Panc1 (cell line): Measurements from ENCODE around the gene APOL5. TPM values are rescaled to one million over a fixed set of nuclear protein-coding genes. Genes with fewer than 3 reads are reported as not detected.

Experiments
- ATAC-seq: fragments of 200-7000 bp; cut with Tn5 transposase; 2 replicates; pipeline ENCODE4 v1.9.1; 2020; ENCODE audit warnings: mild to moderate bottlenecking, moderate library complexity
- BruUV-seq: library from RNA; stranded (reverse); fragments of 400-500 nt; replicated peaks from 2 replicates; lab custom pipeline; 2021; lab: Mats Ljungman, UMichigan
- CTCF ChIA-PET: fragments of 300-600 bp; sonication (Branson Sonifier 250); formaldehyde crosslinking; loops from one replicate; lab custom pipeline; 2022; ENCODE audit warnings: antibody characterized with exemption; lab: Charles Lee
- POLR2A ChIA-PET: fragments of 300-600 bp; sonication (Branson Sonifier 250); formaldehyde crosslinking; loops from one replicate; lab custom pipeline; 2022; ENCODE audit warnings: antibody characterized with exemption; lab: Charles Lee
- DNase-seq: peaks from one replicate; pipeline ENCODE4 v3.0.0-alpha.2; 2010; ENCODE audit warnings: low read depth, low spot score
- H3K27ac ChIP-seq: 2 replicates; pipeline ENCODE4 v1.5.1; 2011; ENCODE audit warnings: mild to moderate bottlenecking, low read length, inconsistent platforms
- H3K27me3 ChIP-seq: fragments of 200-500 bp; sonication (Bioruptor generic); 2 replicates; pipeline ENCODE4 v1.6.0; 2014; ENCODE audit warnings: low read length, inconsistent platforms; ENCODE audit not compliant: control insufficient read depth, insufficient read depth
- H3K36me3 ChIP-seq: fragments of 200-500 bp; sonication (Bioruptor generic); 2 replicates; pipeline ENCODE4 v1.5.1; 2014; ENCODE audit warnings: inconsistent platforms, mild to moderate bottlenecking, low read length, moderate library complexity; ENCODE audit not compliant: control insufficient read depth, insufficient read depth
- H3K4me1 ChIP-seq: 2 replicates; pipeline ENCODE4 v1.5.1; 2011; ENCODE audit warnings: inconsistent platforms, mild to moderate bottlenecking, low read length, moderate library complexity; ENCODE audit not compliant: control insufficient read depth, insufficient read depth
- H3K4me3 ChIP-seq, 2 experiments: 2 replicates each; pipeline ENCODE4 v1.5.1; 2011 to 2012; ENCODE audit warnings: low read depth in 2 of 2, low read length in 2 of 2, mild to moderate bottlenecking in 2 of 2, inconsistent platforms in 1 of 2, moderate library complexity in 1 of 2
- H3K9me3 ChIP-seq: fragments of 200-500 bp; sonication (Bioruptor generic); 2 replicates; pipeline ENCODE4 v1.5.1; 2014; ENCODE audit warnings: low read depth, mild to moderate bottlenecking, inconsistent platforms, low read length, moderate library complexity; ENCODE audit not compliant: control insufficient read depth, insufficient read depth
- POLR2AphosphoS5 ChIP-seq: IDR thresholded peaks from 2 replicates; pipeline ENCODE4 v1.6.1; 2012; ENCODE audit warnings: mild to moderate bottlenecking, low read depth, low read length, moderate library complexity
- SIN3A ChIP-seq: IDR thresholded peaks from 2 replicates; pipeline ENCODE4 v1.6.1; 2012; ENCODE audit warnings: low read depth, mild to moderate bottlenecking, low read length, moderate library complexity, borderline replicate concordance; ENCODE audit not compliant: insufficient read depth
- TCF7L2 ChIP-seq: IDR thresholded peaks from 2 replicates; pipeline ENCODE4 v1.6.1; 2011; ENCODE audit warnings: mild to moderate bottlenecking, low read depth, low read length, inconsistent platforms
- in situ Hi-C: cut with HindIII; loops from 2 replicates; pipeline ENCODE4 v1.10.0; 2016; ENCODE audit warnings: low sequenced_read_pairs, low pct_unique_long_range_greater_than_20kb
- intact Hi-C: fragments of 100-400 bp; cut with micrococcal nuclease; formaldehyde crosslinking; loops from one replicate; pipeline ENCODE4 v1.10.0; 2022; ENCODE audit not compliant: unreplicated experiment
- total RNA-seq: library from RNA; stranded (reverse); gene quantifications from one replicate; pipeline ENCODE4 v1.2.1, GENCODE V29; 2021; ENCODE audit not compliant: unreplicated experiment
- TF ChIP-seq, protein P1 (sequence below): fragments of 450-650 bp; IDR thresholded peaks from 2 replicates; pipeline ENCODE4 v1.5.1; 2017; ENCODE audit warnings: mild to moderate bottlenecking
- TF ChIP-seq, protein P2 (sequence below), 2 experiments: IDR thresholded peaks; 2 replicates each; pipeline ENCODE4 v1.6.1; 2011 to 2012; ENCODE audit warnings: low read depth in 2 of 2, control low read depth in 1 of 2, low read length in 1 of 2, mild to moderate bottlenecking in 1 of 2, moderate library complexity in 1 of 2; ENCODE audit not compliant: insufficient read depth in 1 of 2

APOL5 gene
- total RNA-seq, 1 experiment from 2014 or later = not detected

- Histone ChIP-seq H3K4me3 (no peak overlapping the region), H3K27me3 (no peaks in the 10 kb centered on the region), H3K27ac (no peak overlapping the region), H3K36me3 (no peaks in the 10 kb centered on the region), H3K4me1 (no peaks in the 10 kb centered on the region), H3K9me3 (no peaks in the 10 kb centered on the region)
- ChIA-PET POLR2A (no interaction called here), CTCF (no interaction called here)
- intact Hi-C loops (no loop called here), in situ Hi-C loops (no loop called here)
- ATAC-seq = no peak
- BruUV-seq = no TSS peak
- DNase-seq = no peak
- TF ChIP-seq, protein P1, sequence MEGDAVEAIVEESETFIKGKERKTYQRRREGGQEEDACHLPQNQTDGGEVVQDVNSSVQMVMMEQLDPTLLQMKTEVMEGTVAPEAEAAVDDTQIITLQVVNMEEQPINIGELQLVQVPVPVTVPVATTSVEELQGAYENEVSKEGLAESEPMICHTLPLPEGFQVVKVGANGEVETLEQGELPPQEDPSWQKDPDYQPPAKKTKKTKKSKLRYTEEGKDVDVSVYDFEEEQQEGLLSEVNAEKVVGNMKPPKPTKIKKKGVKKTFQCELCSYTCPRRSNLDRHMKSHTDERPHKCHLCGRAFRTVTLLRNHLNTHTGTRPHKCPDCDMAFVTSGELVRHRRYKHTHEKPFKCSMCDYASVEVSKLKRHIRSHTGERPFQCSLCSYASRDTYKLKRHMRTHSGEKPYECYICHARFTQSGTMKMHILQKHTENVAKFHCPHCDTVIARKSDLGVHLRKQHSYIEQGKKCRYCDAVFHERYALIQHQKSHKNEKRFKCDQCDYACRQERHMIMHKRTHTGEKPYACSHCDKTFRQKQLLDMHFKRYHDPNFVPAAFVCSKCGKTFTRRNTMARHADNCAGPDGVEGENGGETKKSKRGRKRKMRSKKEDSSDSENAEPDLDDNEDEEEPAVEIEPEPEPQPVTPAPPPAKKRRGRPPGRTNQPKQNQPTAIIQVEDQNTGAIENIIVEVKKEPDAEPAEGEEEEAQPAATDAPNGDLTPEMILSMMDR = no peak
- TF ChIP-seq TCF7L2 (no peak), SIN3A (no peak), POLR2AphosphoS5 (no peak)
- TF ChIP-seq, protein P2, sequence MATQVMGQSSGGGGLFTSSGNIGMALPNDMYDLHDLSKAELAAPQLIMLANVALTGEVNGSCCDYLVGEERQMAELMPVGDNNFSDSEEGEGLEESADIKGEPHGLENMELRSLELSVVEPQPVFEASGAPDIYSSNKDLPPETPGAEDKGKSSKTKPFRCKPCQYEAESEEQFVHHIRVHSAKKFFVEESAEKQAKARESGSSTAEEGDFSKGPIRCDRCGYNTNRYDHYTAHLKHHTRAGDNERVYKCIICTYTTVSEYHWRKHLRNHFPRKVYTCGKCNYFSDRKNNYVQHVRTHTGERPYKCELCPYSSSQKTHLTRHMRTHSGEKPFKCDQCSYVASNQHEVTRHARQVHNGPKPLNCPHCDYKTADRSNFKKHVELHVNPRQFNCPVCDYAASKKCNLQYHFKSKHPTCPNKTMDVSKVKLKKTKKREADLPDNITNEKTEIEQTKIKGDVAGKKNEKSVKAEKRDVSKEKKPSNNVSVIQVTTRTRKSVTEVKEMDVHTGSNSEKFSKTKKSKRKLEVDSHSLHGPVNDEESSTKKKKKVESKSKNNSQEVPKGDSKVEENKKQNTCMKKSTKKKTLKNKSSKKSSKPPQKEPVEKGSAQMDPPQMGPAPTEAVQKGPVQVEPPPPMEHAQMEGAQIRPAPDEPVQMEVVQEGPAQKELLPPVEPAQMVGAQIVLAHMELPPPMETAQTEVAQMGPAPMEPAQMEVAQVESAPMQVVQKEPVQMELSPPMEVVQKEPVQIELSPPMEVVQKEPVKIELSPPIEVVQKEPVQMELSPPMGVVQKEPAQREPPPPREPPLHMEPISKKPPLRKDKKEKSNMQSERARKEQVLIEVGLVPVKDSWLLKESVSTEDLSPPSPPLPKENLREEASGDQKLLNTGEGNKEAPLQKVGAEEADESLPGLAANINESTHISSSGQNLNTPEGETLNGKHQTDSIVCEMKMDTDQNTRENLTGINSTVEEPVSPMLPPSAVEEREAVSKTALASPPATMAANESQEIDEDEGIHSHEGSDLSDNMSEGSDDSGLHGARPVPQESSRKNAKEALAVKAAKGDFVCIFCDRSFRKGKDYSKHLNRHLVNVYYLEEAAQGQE (IDR thresholded peaks at IDR 0.05; ENCODE audit: insufficient read depth in 1 of 2, low read depth in 2 of 2, low read length in 1 of 2) = no peak
Observed at GRCh38 chr22:35687461-35687860, 30.2 kb upstream of the APOL5 start.

GRCh38 chr22:35688913-35689675 lies 28.6 kb upstream of the APOL5 start:
- Histone ChIP-seq H3K4me1 (no peaks in the 10 kb centered on the region), H3K4me3 (no peak overlapping the region), H3K9me3 (no peaks in the 10 kb centered on the region), H3K27ac (no peak overlapping the region), H3K36me3 (no peaks in the 10 kb centered on the region), H3K27me3 (no peaks in the 10 kb centered on the region)
- no peak for ATAC-seq
- CTCF ChIA-PET = no interaction called here
- TF ChIP-seq, protein P1 = no peak
- TF ChIP-seq SIN3A (no peak), TCF7L2 (no peak), POLR2AphosphoS5 (no peak)
- TF ChIP-seq, protein P2 (IDR thresholded peaks at IDR 0.05; ENCODE audit: insufficient read depth in 1 of 2, low read depth in 2 of 2, low read length in 1 of 2) = no peak
- no peak for DNase-seq
- POLR2A ChIA-PET = no interaction called here
- intact Hi-C loops = no loop called here
- BruUV-seq = no TSS peak
- in situ Hi-C loops = no loop called here
